KMS-11 (cell line): ENCODE measurements around the gene PTPN1.

Source experiments
- H2AFZ ChIP-seq: fragments of 200-600 bp; sonication (generic); 2 replicates; pipeline ENCODE4 v1.6.1; 2016; ENCODE audit warnings: antibody characterized with exemption, mixed run types, low read depth
- H3K27ac ChIP-seq: fragments of 200-600 bp; sonication (generic); 2 replicates; pipeline ENCODE4 v1.6.1; 2016; ENCODE audit warnings: mild to moderate bottlenecking, mixed run types
- H3K27me3 ChIP-seq: fragments of 200-600 bp; sonication (generic); 2 replicates; pipeline ENCODE4 v1.6.1; 2017; ENCODE audit warnings: mild to moderate bottlenecking, low read depth, mixed run types, moderate library complexity; ENCODE audit not compliant: insufficient read depth
- H3K36me3 ChIP-seq: fragments of 200-600 bp; sonication (generic); 2 replicates; pipeline ENCODE4 v1.6.1; 2017; ENCODE audit warnings: mild to moderate bottlenecking, mixed run types; ENCODE audit not compliant: insufficient read depth
- H3K4me1 ChIP-seq: fragments of 200-600 bp; sonication (generic); 2 replicates; pipeline ENCODE4 v1.6.1; 2016; ENCODE audit warnings: mild to moderate bottlenecking, low read depth, mixed run types; ENCODE audit not compliant: poor library complexity, severe bottlenecking
- H3K4me2 ChIP-seq: fragments of 200-600 bp; sonication (generic); 2 replicates; pipeline ENCODE4 v1.7.0; 2016; ENCODE audit warnings: mild to moderate bottlenecking, mixed run types
- H3K4me3 ChIP-seq: fragments of 200-600 bp; sonication (generic); IDR thresholded peaks from 2 replicates; pipeline ENCODE4 v1.6.1; 2017; ENCODE audit warnings: low read depth, low read length, mixed read lengths; ENCODE audit not compliant: insufficient read depth
- H3K79me2 ChIP-seq: fragments of 200-600 bp; sonication (generic); 2 replicates; pipeline ENCODE4 v1.6.1; 2016; ENCODE audit warnings: low read depth, mixed run types; ENCODE audit not compliant: insufficient read depth
- H3K9ac ChIP-seq: fragments of 200-600 bp; sonication (generic); 2 replicates; pipeline ENCODE4 v1.6.1; 2016; ENCODE audit warnings: mild to moderate bottlenecking, mixed run types
- H4K20me1 ChIP-seq: fragments of 200-600 bp; sonication (generic); 2 replicates; pipeline ENCODE4 v1.6.1; 2016; ENCODE audit warnings: mild to moderate bottlenecking, mixed run types; ENCODE audit not compliant: insufficient read depth
- CTCF ChIP-seq: fragments of 200-600 bp; sonication (generic); conservative IDR thresholded peaks from 2 replicates; pipeline ENCODE4 v1.6.1; 2017; ENCODE audit warnings: low read depth, mild to moderate bottlenecking, antibody characterized with exemption, low read length, moderate library complexity, mixed read lengths

PTPN1 gene

DNA sequence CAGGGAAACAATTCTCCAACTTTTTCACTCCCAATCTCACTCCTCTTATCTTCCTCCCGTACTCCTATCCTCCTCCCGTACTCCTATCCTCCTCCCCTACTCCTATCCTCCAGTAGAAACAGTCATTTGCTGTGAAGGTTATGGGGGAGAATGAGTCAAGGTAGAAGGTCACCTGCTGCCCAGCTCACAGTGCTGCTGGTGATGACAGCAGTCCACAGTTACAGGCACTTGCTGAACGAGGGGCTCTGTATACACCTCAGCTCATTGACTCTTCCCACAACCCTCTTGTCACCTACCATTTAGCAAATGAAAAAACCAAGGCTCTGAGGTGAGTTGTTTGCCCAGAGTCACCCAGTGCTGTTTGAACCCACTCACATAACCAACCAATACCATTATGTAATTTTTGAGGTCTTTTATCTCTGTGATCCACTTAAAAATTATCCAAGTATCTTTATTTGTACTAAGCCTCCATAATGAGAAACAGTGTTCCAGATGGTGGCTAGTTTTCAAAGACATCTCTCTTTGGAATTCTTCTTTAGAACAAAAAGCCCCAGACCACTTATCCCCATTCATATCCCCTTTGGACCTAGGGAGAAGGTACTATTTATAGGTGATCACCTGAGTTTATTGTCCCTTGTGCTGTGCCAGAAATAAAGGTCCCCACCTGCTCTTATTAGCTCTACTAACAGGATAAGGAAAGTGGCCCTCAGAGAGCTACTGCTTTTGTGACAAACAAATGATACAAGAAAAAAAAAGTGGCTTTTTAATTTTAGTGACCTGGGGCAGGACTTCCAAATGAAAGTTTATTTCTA, 53.2 kb downstream of the PTPN1 start:
- H3K4me2 ChIP-seq, result no peak overlapping the region
- no peak overlapping the region for H3K27ac ChIP-seq
- H3K4me3 ChIP-seq, result no peak overlapping the region
- no peaks in the 10 kb centered on the region for H3K36me3 ChIP-seq
- H3K9ac ChIP-seq, result no peak overlapping the region
- no peaks in the 10 kb centered on the region for H3K79me2 ChIP-seq
- H3K4me1 ChIP-seq, result no peaks in the 10 kb centered on the region
- H4K20me1 ChIP-seq, result no peaks in the 10 kb centered on the region
- H3K27me3 ChIP-seq, result no peaks in the 10 kb centered on the region
- H2AFZ ChIP-seq, result no peak overlapping the region
- TF ChIP-seq CTCF, result no peak

- Histone ChIP-seq H3K4me3 (no peak overlapping the region), H3K4me1 (peaks cover 17% of the 10 kb centered on the region), H3K4me2 (no peak overlapping the region), H3K79me2 (no peaks in the 10 kb centered on the region), H3K27ac (no peak overlapping the region), H3K27me3 (no peaks in the 10 kb centered on the region), H2AFZ (no peak overlapping the region), H4K20me1 (no peaks in the 10 kb centered on the region), H3K36me3 (no peaks in the 10 kb centered on the region), H3K9ac (no peak overlapping the region)
- TF ChIP-seq CTCF, result no peak
These were observed 55.2 kb downstream of the PTPN1 start for GRCh38 chr20:50565383-50565782.

DNA sequence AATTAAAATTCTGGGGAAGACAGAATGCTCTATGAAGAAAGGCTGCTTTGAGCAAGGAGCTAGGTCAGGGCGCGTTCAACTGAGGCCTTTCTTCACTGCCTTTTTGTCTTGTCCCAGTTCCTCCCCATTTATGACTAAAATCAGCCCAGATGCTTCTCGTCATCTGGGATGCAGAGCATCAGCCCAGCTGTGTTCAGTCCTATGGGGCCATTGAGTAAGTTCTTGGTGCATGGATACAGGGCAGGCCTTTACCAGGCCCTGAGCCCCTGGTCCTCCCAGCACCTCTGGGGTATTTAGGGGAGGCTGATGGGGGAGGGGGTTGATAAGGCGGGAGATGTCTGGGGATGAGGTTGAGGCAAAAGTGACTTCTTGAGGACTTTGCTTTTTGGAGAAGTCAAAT, 55.7 kb downstream of the PTPN1 start:
- H4K20me1 ChIP-seq, result no peaks in the 10 kb centered on the region
- H2AFZ ChIP-seq, result no peak overlapping the region
- H3K9ac ChIP-seq, result no peak overlapping the region
- H3K27me3 ChIP-seq, result no peaks in the 10 kb centered on the region
- no peak overlapping the region for H3K4me3 ChIP-seq
- no peak overlapping the region for H3K27ac ChIP-seq
- no peaks in the 10 kb centered on the region for H3K36me3 ChIP-seq
- no peak for TF ChIP-seq CTCF
- no peak overlapping the region for H3K4me2 ChIP-seq
- peaks cover 22% of the 10 kb centered on the region for H3K4me1 ChIP-seq
- no peaks in the 10 kb centered on the region for H3K79me2 ChIP-seq

DNA sequence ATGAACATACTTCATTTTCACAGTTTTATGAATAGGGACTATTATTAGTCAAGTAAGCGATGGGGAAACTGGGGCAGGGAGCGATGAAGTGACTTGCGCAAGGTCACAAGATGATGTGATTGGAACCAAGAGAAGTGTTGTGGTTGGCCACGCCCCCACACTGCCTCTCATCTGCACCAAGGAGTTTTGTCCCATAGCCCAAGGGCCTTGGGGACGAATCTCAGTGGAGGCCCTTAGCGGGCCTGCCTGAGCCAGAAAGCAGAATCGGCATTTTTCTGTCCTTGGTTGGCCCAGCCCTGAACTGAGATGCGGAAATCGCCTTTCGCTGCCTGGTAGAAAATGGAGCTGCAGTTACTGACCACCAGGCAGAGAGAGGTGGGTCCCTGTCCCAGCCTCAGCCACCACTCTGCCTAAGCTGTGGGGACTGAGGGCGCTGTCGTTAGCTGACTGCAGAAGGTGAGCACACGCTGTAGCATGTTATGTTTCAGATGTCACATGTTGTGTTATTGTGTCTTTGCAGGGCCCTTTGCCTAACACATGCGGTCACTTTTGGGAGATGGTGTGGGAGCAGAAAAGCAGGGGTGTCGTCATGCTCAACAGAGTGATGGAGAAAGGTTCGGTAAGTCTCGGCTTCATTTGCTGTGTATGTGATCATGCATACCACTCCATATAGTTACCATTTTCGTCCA, 57.8 kb downstream of the PTPN1 start:
- H3K4me3 ChIP-seq, result no peak overlapping the region
- H3K4me1 ChIP-seq, result peaks cover 29% of the 10 kb centered on the region
- no peak for TF ChIP-seq CTCF
- no peak overlapping the region for H3K4me2 ChIP-seq
- H4K20me1 ChIP-seq, result no peaks in the 10 kb centered on the region
- no peak overlapping the region for H3K9ac ChIP-seq
- H3K36me3 ChIP-seq, result no peaks in the 10 kb centered on the region
- no peaks in the 10 kb centered on the region for H3K27me3 ChIP-seq
- no peak overlapping the region for H2AFZ ChIP-seq
- no peaks in the 10 kb centered on the region for H3K79me2 ChIP-seq
- no peak overlapping the region for H3K27ac ChIP-seq
